NCI-H2107 (cell line): Measurements from ENCODE around the gene RAB34.
"Not testable (repeated sequence)": the region's sequence is repeated elsewhere in the genome, so short reads cannot be mapped to it uniquely, and the experiment has no call there.

Experiments
- DNase-seq: peaks from one replicate; lab custom pipeline; 2025; lab: John Stamatoyannopoulos, UW

Gene RAB34

DNA sequence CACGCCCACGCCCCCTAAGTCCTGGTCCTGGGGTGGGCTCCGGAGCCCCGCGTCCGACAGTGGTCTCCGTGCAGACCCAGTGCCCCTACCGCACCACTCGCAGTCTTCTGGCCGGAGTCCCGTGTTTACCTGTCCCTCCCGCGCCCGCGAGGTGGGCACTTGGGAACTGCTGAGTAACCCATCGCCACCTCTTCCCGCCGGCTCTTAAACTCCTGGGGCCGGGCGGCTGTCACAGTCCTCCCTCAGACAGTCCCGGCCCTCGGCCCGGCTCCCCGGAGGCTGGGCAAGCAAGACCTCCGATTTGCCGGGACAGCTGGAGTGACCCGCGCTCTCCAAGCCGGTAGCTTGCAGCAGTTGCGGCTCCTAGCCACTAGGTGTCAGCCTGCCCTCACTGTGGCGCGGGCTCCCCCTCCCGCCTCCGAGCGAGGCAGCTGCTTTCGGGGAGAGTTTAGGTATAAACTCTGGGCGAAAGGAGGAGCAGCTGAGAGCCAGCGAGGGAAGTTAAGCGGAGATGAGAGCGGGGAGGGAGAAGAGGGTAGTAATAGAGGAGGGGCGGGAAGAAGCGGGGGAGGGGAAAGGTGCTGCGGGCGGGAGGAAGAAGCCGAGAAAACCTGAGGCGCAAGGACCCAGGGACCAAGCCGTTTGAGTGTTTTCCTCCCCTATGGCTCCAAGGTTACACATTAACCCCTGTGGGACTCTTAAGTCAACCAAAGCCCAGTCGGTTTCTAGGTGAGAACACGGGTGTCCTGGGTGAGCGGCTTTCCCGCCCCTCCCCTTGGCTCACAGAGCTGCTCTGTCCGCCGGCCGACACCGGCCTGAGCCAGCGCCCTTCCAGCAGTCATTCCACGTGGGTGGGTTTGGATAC, 9.2 kb upstream of the RAB34 start:
- DNase-seq, result peak; percentile 87

DNA sequence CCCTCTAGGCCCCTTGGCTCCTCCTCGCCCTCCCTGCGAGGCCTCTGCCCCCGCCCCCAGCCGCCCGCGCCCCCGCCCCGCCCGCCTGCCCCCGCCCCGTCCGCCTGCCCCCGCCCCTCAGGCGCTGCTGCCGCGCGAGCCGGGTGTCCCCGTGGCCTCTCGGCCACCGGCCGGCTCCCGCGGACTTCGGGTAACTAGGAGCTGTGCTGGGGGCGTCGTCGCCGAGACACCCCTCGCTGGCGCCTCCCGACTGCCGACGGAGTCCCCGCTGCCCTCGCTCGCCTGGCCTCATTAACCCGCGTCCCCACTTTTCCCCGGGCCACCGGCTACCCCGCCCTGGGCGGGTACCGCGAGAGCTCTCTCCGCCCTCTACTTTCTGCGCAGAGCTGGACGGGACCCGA, 8.6 kb upstream of the RAB34 start, which contains the start of gene TLCD1:
TSS of gene TLCD1 (minus strand) at position 8 of the 401 bp plus-strand sequence. CDS start 136 bp downstream, outside the sequence.
- DNase-seq, result peak; percentile 35

GRCh38 chr17:28725660-28726225, 8.1 kb upstream of the RAB34 start:
- DNase-seq, result peak; percentile 71

DNA sequence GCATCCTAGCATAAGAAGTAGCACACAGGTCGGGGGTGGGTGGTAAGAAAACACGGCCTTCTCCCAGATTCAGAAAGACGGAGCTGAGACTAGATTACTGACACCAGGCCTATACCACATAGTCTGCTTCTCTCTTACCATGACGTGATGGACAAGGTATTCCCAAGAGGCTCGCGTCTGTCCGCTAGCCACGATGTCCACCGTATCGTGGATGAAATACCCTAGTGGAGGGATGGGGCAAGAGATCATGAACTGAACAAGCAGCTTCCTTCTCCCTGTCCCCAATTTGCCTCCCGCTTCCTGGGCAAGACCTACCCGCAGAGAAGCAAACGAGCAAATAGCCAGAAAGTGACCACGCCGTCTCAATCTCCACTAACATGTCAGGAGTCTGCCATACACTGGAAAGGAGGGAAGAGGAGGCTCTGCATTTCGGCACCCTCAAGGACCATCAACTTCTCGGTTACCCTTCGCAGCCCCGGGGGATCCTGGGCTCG, 7.5 kb upstream of the RAB34 start:
- no peak for DNase-seq

GRCh38 chr17:28724500-28725165, 7.0 kb upstream of the RAB34 start:
- DNase-seq, result no peak

GRCh38 chr17:28723836-28724499, 6.3 kb upstream of the RAB34 start:
- DNase-seq, result not testable (repeated sequence)

DNA sequence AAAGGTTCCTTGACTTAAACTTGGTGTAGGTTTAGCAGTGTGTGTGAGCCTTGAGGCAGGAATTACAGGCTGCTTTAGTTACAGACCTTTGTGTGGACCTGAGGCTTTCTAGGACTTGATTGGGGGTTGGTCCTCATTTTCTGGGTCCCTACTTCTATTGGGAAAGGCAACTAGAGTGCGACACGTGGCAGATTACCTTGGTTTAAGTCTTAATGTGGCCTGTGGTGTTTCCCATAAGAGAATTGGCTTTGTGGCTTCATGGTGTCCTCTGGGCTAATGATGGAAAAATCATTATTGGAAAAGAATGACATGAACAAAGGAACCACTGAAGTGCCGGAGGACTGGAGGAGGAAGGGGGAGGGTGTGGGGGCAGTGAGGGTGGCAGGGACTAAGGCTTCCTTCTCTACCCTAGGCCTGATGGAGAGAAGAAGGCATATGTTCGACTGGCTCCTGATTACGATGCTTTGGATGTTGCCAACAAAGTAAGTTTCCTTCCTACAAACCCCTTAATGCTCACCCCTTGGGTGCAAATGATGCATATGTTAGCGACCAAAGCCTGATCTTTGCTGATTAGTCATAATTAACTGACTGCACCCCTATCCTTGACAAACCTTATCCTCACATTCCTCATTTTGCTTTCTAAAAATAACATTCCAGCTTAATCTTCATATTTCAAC, 5.6 kb upstream of the RAB34 start:
- no peak for DNase-seq

- no peak for DNase-seq
Measured at GRCh38 chr17:28722417-28723158, 4.9 kb upstream of the RAB34 start.

- DNase-seq, result not testable (repeated sequence)
Measured at GRCh38 chr17:28720997-28721329, 3.3 kb upstream of the RAB34 start.

DNA sequence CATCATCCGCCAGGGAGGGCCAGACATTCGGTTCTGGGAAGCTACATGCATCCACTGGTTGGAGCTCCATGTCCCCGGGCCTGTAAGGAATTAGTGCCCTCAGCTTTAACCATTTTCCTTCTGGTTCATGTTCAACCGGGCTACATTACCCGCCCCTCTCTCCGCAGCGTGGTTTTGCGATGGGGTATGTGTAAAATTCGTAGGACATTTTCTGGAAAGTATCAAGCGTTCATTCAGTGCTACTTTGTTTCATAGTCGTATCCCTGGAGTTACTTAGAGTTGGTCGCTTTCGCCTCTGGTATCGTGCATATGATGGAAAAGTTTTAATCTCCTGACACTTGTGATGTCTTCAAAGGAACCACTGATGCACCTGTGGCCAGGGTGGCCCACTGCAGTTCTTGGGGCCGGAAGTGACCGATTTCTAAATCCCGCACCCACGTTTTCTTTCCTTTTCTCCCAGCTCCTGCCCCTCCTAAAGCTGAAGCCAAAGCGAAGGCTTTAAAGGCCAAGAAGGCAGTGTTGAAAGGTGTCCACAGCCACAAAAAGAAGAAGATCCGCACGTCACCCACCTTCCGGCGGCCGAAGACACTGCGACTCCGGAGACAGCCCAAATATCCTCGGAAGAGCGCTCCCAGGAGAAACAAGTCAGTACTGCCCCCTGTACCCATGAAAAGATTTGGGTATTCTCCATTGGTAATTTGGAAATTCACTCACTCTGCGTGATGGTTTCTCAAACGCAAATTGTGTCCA, 2.8 kb upstream of the RAB34 start:
- DNase-seq, result no peak

GRCh38 chr17:28719021-28719433, 1.4 kb upstream of the RAB34 start:
- no peak for DNase-seq

- DNase-seq, result no peak
Measured at GRCh38 chr17:28718333-28719020, 809 bp upstream of the RAB34 start.

DNA sequence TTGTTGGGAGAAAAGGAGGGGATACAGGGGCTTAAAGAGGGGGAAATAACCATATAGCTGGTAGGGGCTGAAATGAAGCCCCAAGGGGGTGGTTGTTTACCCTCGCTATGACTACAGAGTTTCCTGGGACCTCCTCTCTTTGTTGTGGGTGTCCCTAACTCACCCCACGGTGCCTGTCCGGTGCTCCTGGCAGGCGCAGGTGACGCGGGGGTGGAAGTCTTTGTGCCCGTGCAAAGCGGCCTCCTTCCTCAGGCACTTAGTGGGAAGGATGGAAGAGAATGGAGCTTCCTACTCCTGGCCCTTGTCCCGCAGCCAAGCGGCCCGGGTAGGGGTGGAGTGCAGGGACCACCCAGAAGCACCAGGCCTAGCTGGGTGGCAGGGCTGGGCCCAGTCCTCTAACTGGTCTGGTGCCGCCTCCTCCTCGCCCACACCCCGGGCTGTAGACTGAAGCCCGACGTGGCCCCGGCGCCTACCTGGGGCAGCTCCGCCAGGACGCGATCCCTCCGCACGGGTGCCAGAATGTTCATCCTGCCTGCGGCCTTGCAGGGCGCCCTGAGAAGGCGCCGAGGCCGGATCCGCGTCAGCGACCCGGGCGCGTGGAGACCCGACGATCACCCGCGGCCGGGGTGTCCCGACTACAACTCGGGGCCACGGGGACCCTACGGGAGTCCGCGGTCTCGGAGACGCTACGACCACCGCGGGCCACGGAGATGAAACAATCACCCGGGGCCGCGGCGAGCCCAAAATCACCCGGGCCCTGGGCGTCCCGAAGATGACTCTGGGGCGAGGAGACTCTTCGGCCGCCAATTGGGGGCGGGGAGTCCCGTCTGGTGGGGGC, 709 bp downstream of the RAB34 start:
- DNase-seq, result no peak

DNA sequence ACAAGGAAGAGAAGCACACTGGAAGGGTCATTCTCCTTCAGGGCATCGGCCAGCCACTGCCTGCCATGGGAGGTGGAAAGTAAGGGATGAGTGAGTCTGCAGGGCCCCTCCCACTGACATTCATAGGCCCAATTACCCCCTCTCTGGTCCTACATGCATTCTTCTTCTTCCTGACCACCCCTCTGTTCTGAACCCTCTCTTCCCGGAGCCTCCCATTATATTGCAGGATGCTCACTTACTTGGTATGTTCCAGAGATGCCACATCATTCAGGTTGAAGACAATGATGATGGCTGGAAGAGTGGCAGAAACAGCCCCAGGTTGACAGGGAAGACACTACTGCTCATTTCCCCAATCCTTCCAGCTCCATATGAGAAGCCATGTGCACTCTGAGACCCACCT, 2.5 kb downstream of the RAB34 start:
- DNase-seq, result no peak

GRCh38 chr17:28714281-28714680, 3.4 kb downstream of the RAB34 start:
- DNase-seq, result no peak

GRCh38 chr17:28712705-28713415, 4.8 kb downstream of the RAB34 start:
- DNase-seq, result no peak

- DNase-seq, result no peak
Measured at GRCh38 chr17:28712032-28712704, 5.5 kb downstream of the RAB34 start.

GRCh38 chr17:28711723-28712031, 6.0 kb downstream of the RAB34 start, which contains the start of gene PROCA1:
TSS of gene PROCA1 (minus strand) at chr17:28711888. CDS start at chr17:28711660, 228 bp downstream.
- no peak for DNase-seq
